SH-SY5Y (cell line): ENCODE results near the gene ZNF574.

Experiments used
- GATA2 ChIP-seq: IDR thresholded peaks from 2 replicates; pipeline ENCODE4 v1.6.1; 2011; ENCODE audit warnings: mild to moderate bottlenecking, low read depth, low read length
- GATA3 ChIP-seq: IDR thresholded peaks from 2 replicates; pipeline ENCODE4 v1.6.1; 2011; ENCODE audit warnings: low read depth, mild to moderate bottlenecking, low read length, moderate library complexity

DNA sequence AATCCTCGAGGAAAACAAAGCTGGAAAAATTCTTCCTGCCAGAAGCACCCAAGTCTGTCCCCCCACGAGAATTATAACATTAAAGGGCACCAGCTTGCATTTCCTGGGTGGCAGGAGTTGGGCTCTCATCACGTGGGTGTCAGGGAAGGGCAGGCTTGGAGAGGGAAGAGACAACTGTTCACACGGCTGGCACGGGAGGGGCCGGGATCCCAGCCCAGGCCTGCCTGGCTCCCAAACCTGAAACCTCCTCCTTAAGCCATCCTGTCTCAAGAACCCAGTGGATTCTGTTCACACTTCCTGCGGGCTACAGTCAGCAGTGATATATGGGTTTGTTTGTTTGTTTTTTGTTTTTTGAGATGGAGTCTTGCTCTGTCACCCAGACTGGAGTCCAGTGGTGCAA lies 18.1 kb upstream of the ZNF574 start:
- TF ChIP-seq GATA3 = no peak
- TF ChIP-seq GATA2 = no peak
